ENCODE data around the gene MRPS22. TPM values are rescaled to one million over a fixed set of nuclear protein-coding genes. Genes with fewer than 3 reads are reported as not detected.
A peak's percentile ranks its signal among the peaks of the same experiment; 100 is the strongest.

Gene MRPS22
- polyA plus RNA-seq, 3 donors, result 19.2 to 43.2 (median 39.0) TPM

GRCh38 chr3:139318826-139319225 is 25.0 kb upstream of the MRPS22 start:
- no peaks in the 10 kb centered on the region for H4K20me1 ChIP-seq (ENCODE audit: insufficient read depth, low read length)
- H3K4me1 ChIP-seq (ENCODE audit: control insufficient read depth in 1 of 2, insufficient read depth in 2 of 2, low read length in 2 of 2), result no peaks in the 10 kb centered on the region
- Mint-ChIP-seq H3K4me1 (no peaks in the 10 kb centered on the region), H3K27ac (peak overlapping the region in 1 of 7 donors; percentile 62), H3K9me3 (no peaks in the 10 kb centered on the region), H3K4me3 (no peak overlapping the region), H3K27me3 (ENCODE audit: low read depth in 3 of 3) (peaks cover 8 to 11% (median 10%) of the 10 kb centered on the region in 3 donors), H3K36me3 (no peaks in the 10 kb centered on the region)
- 79% methylated on average over 5 of the region's 6 CpGs for WGBS (ENCODE audit: insufficient coverage)
- H3K79me2 ChIP-seq (ENCODE audit: insufficient read depth, low read length), result no peaks in the 10 kb centered on the region
- H3K4me3 ChIP-seq (replicated peaks in 1 of 3; ENCODE audit: low read depth in 2 of 3, low read length in 3 of 3), result no peak overlapping the region
- H3K36me3 ChIP-seq (replicated peaks in 1 of 2; ENCODE audit: control insufficient read depth in 1 of 2, insufficient read depth in 2 of 2, low read length in 2 of 2), result no peaks in the 10 kb centered on the region
- no peak for DNase-seq
- intact Hi-C loops (cut with micrococcal nuclease), result no loop called here
- no peak overlapping the region for H2AFZ ChIP-seq (ENCODE audit: insufficient read depth, low read depth, low read length, poor library complexity, severe bottlenecking)
- H3K9ac ChIP-seq (ENCODE audit: insufficient read depth, low read length, poor library complexity, severe bottlenecking), result no peak overlapping the region
- no peak overlapping the region for H3K27ac ChIP-seq (ENCODE audit: low read depth in 1 of 2, low read length in 2 of 2)
- H3K9me3 ChIP-seq (replicated peaks in 1 of 2; ENCODE audit: control insufficient read depth in 1 of 2, insufficient read depth in 1 of 2, low read length in 2 of 2), result no peaks in the 10 kb centered on the region
- no peaks in the 10 kb centered on the region for H3K27me3 ChIP-seq (ENCODE audit: control insufficient read depth in 2 of 2, insufficient read depth in 2 of 2, low read length in 2 of 2)
- TF ChIP-seq, protein P1, sequence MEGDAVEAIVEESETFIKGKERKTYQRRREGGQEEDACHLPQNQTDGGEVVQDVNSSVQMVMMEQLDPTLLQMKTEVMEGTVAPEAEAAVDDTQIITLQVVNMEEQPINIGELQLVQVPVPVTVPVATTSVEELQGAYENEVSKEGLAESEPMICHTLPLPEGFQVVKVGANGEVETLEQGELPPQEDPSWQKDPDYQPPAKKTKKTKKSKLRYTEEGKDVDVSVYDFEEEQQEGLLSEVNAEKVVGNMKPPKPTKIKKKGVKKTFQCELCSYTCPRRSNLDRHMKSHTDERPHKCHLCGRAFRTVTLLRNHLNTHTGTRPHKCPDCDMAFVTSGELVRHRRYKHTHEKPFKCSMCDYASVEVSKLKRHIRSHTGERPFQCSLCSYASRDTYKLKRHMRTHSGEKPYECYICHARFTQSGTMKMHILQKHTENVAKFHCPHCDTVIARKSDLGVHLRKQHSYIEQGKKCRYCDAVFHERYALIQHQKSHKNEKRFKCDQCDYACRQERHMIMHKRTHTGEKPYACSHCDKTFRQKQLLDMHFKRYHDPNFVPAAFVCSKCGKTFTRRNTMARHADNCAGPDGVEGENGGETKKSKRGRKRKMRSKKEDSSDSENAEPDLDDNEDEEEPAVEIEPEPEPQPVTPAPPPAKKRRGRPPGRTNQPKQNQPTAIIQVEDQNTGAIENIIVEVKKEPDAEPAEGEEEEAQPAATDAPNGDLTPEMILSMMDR (IDR thresholded peaks at IDR 0.05), result no peak
- no peak overlapping the region for H3K4me2 ChIP-seq (replicated peaks; ENCODE audit: extremely low read depth, low read length, poor library complexity, severe bottlenecking)

DNA sequence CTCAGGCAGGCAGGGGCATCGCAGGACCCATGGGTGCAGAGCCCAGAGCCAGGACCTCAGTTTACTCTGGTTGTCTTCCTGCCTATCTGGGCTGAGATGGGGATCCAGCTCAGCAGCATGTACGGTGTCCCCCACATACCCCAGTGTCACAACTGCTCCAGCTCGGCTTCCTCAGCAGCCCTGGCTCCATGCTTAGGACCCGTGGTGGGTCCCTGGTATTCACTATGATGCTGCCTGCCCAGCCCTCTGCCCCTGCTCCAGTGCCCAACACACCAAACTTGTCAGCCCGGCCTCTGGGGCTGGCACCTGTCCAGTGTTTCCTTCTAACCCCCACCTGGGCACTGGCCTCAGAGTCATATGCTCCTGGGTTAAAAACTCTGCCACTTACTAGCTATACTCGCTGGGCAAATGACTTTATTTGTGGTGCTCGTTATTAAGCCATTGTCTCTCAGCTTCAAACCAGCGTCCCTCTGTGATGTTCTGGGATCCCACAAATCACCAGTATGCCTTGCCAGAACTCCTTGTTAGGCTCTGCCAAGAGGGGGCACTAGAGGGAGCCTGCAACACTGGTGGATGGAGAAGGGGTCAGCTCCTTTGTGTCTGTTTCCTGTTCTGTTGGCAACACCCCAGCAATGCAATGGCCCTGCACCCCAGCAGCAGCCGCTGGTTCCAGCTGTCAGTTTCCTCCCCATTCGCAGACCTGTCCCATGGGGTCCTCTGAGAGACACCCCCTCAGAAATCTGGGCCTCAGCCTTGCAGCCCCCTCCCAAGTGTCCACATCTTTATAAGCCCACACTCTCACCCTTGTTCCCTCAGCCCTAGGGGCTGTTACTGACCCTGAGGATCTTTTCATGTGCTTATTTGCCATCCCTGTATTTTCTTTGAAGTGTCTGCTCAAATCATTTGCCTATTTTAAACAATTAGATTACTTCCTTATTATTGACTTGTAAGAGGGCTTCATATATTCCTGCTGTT is 24.1 kb upstream of the MRPS22 start:
- H3K9me3 Mint-ChIP-seq, result no peaks in the 10 kb centered on the region
- Histone ChIP-seq H3K27ac (ENCODE audit: low read depth in 1 of 2, low read length in 2 of 2) (no peak overlapping the region), H4K20me1 (ENCODE audit: insufficient read depth, low read length) (no peaks in the 10 kb centered on the region), H3K4me2 (replicated peaks; ENCODE audit: extremely low read depth, low read length, poor library complexity, severe bottlenecking) (no peak overlapping the region), H3K79me2 (ENCODE audit: insufficient read depth, low read length) (no peaks in the 10 kb centered on the region), H3K36me3 (replicated peaks in 1 of 2; ENCODE audit: control insufficient read depth in 1 of 2, insufficient read depth in 2 of 2, low read length in 2 of 2) (no peaks in the 10 kb centered on the region), H3K27me3 (ENCODE audit: control insufficient read depth in 2 of 2, insufficient read depth in 2 of 2, low read length in 2 of 2) (no peaks in the 10 kb centered on the region), H3K9ac (ENCODE audit: insufficient read depth, low read length, poor library complexity, severe bottlenecking) (no peak overlapping the region), H3K9me3 (replicated peaks in 1 of 2; ENCODE audit: control insufficient read depth in 1 of 2, insufficient read depth in 1 of 2, low read length in 2 of 2) (no peaks in the 10 kb centered on the region), H3K4me3 (replicated peaks in 1 of 3; ENCODE audit: low read depth in 2 of 3, low read length in 3 of 3) (no peak overlapping the region), H3K4me1 (ENCODE audit: control insufficient read depth in 1 of 2, insufficient read depth in 2 of 2, low read length in 2 of 2) (no peaks in the 10 kb centered on the region), H2AFZ (ENCODE audit: insufficient read depth, low read depth, low read length, poor library complexity, severe bottlenecking) (no peak overlapping the region)
- H3K36me3 Mint-ChIP-seq, result no peaks in the 10 kb centered on the region
- no peak overlapping the region for H3K27ac Mint-ChIP-seq
- TF ChIP-seq, protein P1 (IDR thresholded peaks at IDR 0.05), result peak; percentile 12
- H3K27me3 Mint-ChIP-seq (ENCODE audit: low read depth in 3 of 3), result peaks cover 3 to 12% (median 10%) of the 10 kb centered on the region in 3 donors
- WGBS (ENCODE audit: insufficient coverage), result 68% methylated on average over 7 of the region's 10 CpGs
- no peak overlapping the region for H3K4me3 Mint-ChIP-seq
- intact Hi-C loops (cut with micrococcal nuclease), result no loop called here
- no peaks in the 10 kb centered on the region for H3K4me1 Mint-ChIP-seq
- DNase-seq, result no peak

Measured in CD14-positive monocyte (primary cell).